Heart right ventricle (tissue), 16 donors: ENCODE data around the gene CCDC39. TPM values are rescaled to one million over a fixed set of nuclear protein-coding genes. Genes with fewer than 3 reads are reported as not detected.

Experiments used
- ATAC-seq, 8 donors: fragments of 200-7000 bp; cut with Tn5 transposase; one replicate each; pipeline ENCODE4 v1.9.1; 2020; ENCODE audit warnings: mild to moderate bottlenecking in 8 of 8, moderate library complexity in 8 of 8, moderate number of reproducible peaks in 1 of 8
- DNase-seq, 2 donors: peaks; one replicate each; pipeline ENCODE4 v3.0.0-alpha.2; 2020
- H3K27ac ChIP-seq, 10 donors: fragments of 200-600 bp; sonication (generic) in 2 of 10; one replicate each; pipeline versions ENCODE4 v1.5.0 to v1.8.0; 2020 to 2022; ENCODE audit warnings: mild to moderate bottlenecking in 3 of 10
- H3K27me3 ChIP-seq, 7 donors: fragments of 200-600 bp; one replicate each; pipeline ENCODE4 v1.8.0; 2021 to 2022; ENCODE audit warnings: mild to moderate bottlenecking in 2 of 7
- H3K36me3 ChIP-seq, 9 donors: fragments of 200-600 bp; sonication (generic) in 1 of 9; one replicate each; pipeline versions ENCODE4 v1.5.0 to v1.8.0; 2020 to 2022; ENCODE audit warnings: mild to moderate bottlenecking in 2 of 9
- H3K4me1 ChIP-seq, 9 donors: fragments of 200-600 bp; sonication (generic) in 1 of 9; one replicate each; pipeline versions ENCODE4 v1.5.0 to v1.8.0; 2020 to 2022; ENCODE audit warnings: mild to moderate bottlenecking in 4 of 9
- H3K4me3 ChIP-seq, 10 donors: fragments of 200-600 bp; sonication (generic) in 2 of 10; one replicate each; pipeline versions ENCODE4 v1.5.0 to v1.8.0; 2020 to 2022; ENCODE audit warnings: mild to moderate bottlenecking in 7 of 10, moderate library complexity in 2 of 10
- H3K9me3 ChIP-seq, 11 donors: fragments of 200-600 bp in 10 of 11; sonication (generic) in 2 of 11; one replicate each; pipeline versions ENCODE4 v1.5.0 to v1.8.0; 2013 to 2022; ENCODE audit warnings: mild to moderate bottlenecking in 2 of 11, control low read depth in 1 of 11, moderate library complexity in 1 of 11
- WGBS, 2 donors: extraction: QIAGEN DNeasy Blood & Tissue Kit; methylation state at CpG; one replicate each; pipeline ENCODE4 v1.1.7; 2013; ENCODE audit warnings: inconsistent platforms in 1 of 2; 5-methylcytosine and 5-hydroxymethylcytosine counted together
- intact Hi-C, 10 donors: fragments of 100-400 bp; cut with DNase I; formaldehyde crosslinking; loops; one replicate each; pipeline versions ENCODE4 v1.11.1 to v1.14.2; 2022
- polyA plus RNA-seq, 2 donors: library from polyadenylated mRNA; stranded (reverse); fragments of 200-250 nt; gene quantifications; one replicate each; pipeline ENCODE4 v1.2.3, GENCODE V29; 2013
- total RNA-seq, 10 donors: library from RNA; stranded (reverse); fragmentation: NEBNext Ultra II Directional in 3 of 10; extraction: Animal tissue kit (Norgen Biotek cat#: 25700) in 3 of 10; gene quantifications; one replicate each; pipeline versions ENCODE4 v1.2.1 to v1.2.4, GENCODE V29; 2021 to 2023
- TF ChIP-seq, protein P1 (sequence below), 9 donors: fragments of 200-600 bp; sonication (generic) in 2 of 9; IDR thresholded peaks; one replicate each; pipeline versions ENCODE4 v1.5.0 to v1.8.0; 2021 to 2022; ENCODE audit warnings: antibody characterized with exemption in 9 of 9, mild to moderate bottlenecking in 5 of 9, moderate library complexity in 1 of 9
- donor health status: Arrhythmogenic right ventricular cardiomyopathy.
- donor health status: ischemic (EF 13 %, LVEDD 7.1; RV severe dilation, severe dysfunction).
- donor health status: healthy with polysubstance abuse.
- donor health status: DM: no; HTN: yes; CAD: no.
- donor health status: DM: no; HTN: no; CAD: no.
- donor health status: ischemic (EF 25% LVEDD 6.9; RV normal size, moderate dysfunction).
- donor health status: ischemic (EF 25% LVEDD 5.7; RV mildly dilated, moderate dysfunction).
- donor health status: healthy.
- donor health status: DM: yes; HTN: yes; CAD: no.
- donor health status: Ischemic cardiomyopathy.
- donor health status: ischemic (EF 35%, LVEDD 5.7; RV mildly dilated, moderate dysfunction).
- donor health status: nonischemic (EF 11% LVEDD 7.7; RV severe dilation, severe dysfunction).
- donor health status: DM: yes; HTN: yes; CAD: no.
- donor health status: PGD.
- donor health status: ischemic (EF 29% LVEDD 5.4; RV normal size, mild dysfunction).
- donor health status: nonischemic (EF 23%, LVEDD 6.1; RV moderate dilation, normal function).

The CCDC39 gene
- total and polyA plus RNA-seq, 12 donors, result 0.15 TPM; not detected in 11

DNA sequence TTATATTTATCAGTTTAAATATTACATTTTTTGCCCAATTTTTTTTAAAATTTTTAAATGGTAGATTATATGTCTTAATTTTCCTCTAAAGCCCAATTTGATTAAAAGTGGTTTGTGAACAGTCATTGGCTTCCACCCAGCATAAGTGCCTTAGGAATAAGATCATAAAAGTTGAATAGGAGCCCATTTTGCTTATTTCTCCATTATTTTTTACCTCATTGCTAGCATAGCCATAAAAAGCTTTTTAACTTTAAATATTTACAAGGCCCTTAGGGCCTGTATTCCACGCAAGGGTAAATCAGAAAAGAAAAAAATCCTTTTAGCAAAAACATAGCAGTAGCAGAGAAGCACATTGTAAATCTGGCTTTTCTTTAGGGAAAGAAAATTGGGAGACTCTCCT lies 68.3 kb downstream of the CCDC39 start:
- TF ChIP-seq, protein P1, sequence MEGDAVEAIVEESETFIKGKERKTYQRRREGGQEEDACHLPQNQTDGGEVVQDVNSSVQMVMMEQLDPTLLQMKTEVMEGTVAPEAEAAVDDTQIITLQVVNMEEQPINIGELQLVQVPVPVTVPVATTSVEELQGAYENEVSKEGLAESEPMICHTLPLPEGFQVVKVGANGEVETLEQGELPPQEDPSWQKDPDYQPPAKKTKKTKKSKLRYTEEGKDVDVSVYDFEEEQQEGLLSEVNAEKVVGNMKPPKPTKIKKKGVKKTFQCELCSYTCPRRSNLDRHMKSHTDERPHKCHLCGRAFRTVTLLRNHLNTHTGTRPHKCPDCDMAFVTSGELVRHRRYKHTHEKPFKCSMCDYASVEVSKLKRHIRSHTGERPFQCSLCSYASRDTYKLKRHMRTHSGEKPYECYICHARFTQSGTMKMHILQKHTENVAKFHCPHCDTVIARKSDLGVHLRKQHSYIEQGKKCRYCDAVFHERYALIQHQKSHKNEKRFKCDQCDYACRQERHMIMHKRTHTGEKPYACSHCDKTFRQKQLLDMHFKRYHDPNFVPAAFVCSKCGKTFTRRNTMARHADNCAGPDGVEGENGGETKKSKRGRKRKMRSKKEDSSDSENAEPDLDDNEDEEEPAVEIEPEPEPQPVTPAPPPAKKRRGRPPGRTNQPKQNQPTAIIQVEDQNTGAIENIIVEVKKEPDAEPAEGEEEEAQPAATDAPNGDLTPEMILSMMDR (IDR thresholded peaks at IDR 0.05), result no peak
- no peak for DNase-seq
- 79 to 92% methylated on average over 1 of the region's 1 CpG for WGBS, 2 donors
- Histone ChIP-seq H3K27me3 (no peaks in the 10 kb centered on the region), H3K4me3 (no peak overlapping the region), H3K36me3 (peaks cover 0 to 85% (median 58%) of the 10 kb centered on the region in 9 donors), H3K9me3 (no peaks in the 10 kb centered on the region), H3K4me1 (no peaks in the 10 kb centered on the region), H3K27ac (no peak overlapping the region)
- intact Hi-C loops, result no loop called here
- ATAC-seq, result no peak

DNA sequence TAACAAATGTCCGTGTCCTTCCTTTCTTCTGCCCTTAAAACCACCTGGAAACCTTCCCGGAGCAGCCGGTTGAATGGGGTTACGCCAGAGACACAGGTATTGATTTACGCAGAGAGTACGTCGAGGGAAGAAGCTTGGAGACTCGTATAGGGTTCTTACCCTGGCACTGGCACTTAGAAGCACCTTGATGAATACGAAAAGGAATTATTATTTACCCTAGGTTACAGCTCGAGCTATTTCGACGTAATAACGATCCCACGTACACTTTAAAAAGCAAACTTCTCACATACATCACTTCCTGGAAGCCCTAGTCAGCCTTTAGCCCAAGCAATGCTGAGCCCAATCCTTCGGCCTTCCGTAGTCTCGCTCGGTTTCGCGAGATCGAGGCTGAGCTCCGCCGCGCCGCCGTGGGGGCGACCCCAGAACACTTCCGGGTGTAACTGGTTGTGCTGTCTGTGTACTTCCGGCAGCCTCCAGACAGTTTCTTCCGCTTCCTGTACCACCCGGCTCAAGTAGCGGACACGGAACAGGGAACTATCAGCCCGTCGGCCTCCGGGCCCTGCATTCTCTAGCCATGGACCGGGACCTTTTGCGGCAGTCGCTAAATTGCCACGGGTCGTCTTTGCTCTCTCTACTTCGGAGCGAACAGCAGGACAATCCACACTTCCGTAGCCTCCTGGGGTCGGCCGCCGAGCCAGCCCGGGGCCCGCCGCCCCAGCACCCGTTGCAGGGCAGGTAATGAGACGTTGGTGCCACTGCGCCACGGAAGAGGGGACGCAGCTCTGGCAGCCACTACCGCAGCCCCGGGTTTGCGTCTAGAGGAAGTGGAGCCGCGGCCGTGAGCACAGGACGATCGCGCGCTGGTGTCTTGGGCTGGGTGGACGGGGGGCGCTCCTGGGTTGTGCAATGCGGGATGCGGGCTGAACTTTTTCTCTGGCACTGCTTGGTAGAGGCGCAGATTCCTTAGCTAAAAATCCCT lies 77.3 kb downstream of the CCDC39 start, which contains the start of gene TTC14:
Gene TTC14, plus strand, starts transcription at position 476 of the 979 bp plus-strand sequence. Its CDS starts 99 bp downstream, at position 575.
- DNase-seq, result peak; percentile 92 to 93
- Histone ChIP-seq H3K36me3 (peaks cover 0 to 40% (median 32%) of the 10 kb centered on the region in 9 donors), H3K9me3 (peaks cover 0 to 5% (median 0%) of the 10 kb centered on the region in 11 donors), H3K27ac (peak within 1 kb of the TSS; percentile 14 to 93 (median 74)), H3K27me3 (peaks cover 0 to 22% (median 0%) of the 10 kb centered on the region in 7 donors), H3K4me1 (peaks cover 0 to 22% (median 14%) of the 10 kb centered on the region in 9 donors), H3K4me3 (peak within 1 kb of the TSS; percentile 76 to 96 (median 91))
- TF ChIP-seq, protein P1 (IDR thresholded peaks at IDR 0.05), result peak in 1 of 9 donors; percentile 4
- WGBS, 2 donors, result 2 to 5% methylated on average over 70 of the region's 70 CpGs
- intact Hi-C loops, result loop anchor here in 2 of 10 donors (10.0 kb wide), 1 partner anchor 383 kb away; the partner anchor contains the start of gene DNAJC19 (in 2 of the 2)
- peak; percentile 99 to 100 (median 100) for ATAC-seq

DNA sequence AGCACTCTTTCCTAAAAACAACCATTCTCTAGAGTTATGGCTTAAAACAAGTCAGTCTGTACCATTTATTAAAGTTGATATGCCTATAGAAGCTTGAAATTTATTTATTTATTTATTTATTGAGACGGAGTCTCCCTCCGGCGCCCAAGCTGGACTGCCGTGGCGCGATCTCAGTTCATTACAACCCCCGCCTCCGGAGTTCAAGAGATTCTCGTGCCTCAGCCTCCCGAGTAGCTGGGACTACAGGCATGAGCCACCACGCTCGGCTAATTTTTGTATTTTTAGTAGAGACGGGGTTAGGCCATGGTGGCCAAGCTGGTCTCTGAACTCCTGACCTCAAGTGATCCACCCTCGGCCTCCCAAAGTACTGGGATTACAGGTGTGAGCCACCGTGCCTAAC lies 78.8 kb downstream of the CCDC39 start:
- ATAC-seq (no peak), DNase-seq (no peak)
- WGBS, 2 donors, result 95 to 97% methylated on average over 15 of the region's 15 CpGs
- Histone ChIP-seq H3K9me3 (peaks cover 0 to 5% (median 0%) of the 10 kb centered on the region in 11 donors), H3K36me3 (peaks cover 0 to 24% (median 17%) of the 10 kb centered on the region in 9 donors), H3K27ac (no peak overlapping the region), H3K4me3 (no peak overlapping the region), H3K27me3 (peaks cover 0 to 29% (median 7%) of the 10 kb centered on the region in 7 donors), H3K4me1 (peaks cover 0 to 22% (median 14%) of the 10 kb centered on the region in 9 donors)
- TF ChIP-seq, protein P1 (IDR thresholded peaks at IDR 0.05), result no peak
- intact Hi-C loops, result loop anchor here in 2 of 10 donors (10.0 kb wide), 1 partner anchor 384 kb away; the partner anchor contains the start of gene DNAJC19 (in 2 of the 2)

DNA sequence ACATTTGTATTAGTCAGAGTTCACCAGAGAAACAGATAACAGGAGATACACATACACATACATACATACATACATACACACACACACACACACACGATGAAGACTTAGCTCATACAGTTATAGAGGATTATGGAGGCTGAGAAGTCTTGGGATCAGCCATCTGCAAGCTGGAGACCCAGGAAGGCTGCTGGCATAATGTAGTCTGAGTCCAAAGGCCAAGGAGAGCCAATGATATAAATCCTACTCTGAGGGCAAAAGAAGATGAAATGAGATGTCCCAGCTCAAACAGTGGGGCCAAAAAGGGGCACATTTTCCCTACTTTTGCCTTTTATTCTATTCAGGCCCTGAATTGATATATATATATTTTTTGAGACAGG lies 83.7 kb downstream of the CCDC39 start:
- intact Hi-C loops, result loop anchor here in 3 of 10 donors (5.0 to 10.0 kb wide), 3 partner anchors 671 to 783 kb away; no protein-coding TSS in a partner anchor
- no peak for DNase-seq
- no peaks in the 10 kb centered on the region for H3K4me1 ChIP-seq
- H3K4me3 ChIP-seq, result no peak overlapping the region
- 39 to 50% methylated on average over 1 of the region's 1 CpG for WGBS, 2 donors
- H3K27ac ChIP-seq, result no peak overlapping the region
- no peak for ATAC-seq
- peaks cover 0 to 45% (median 14%) of the 10 kb centered on the region in 7 donors for H3K27me3 ChIP-seq
- no peaks in the 10 kb centered on the region for H3K36me3 ChIP-seq
- peaks cover 0 to 5% (median 0%) of the 10 kb centered on the region in 11 donors for H3K9me3 ChIP-seq
- TF ChIP-seq, protein P1 (IDR thresholded peaks at IDR 0.05), result no peak
